ENCODE data around the gene CFAP251.
A peak's percentile ranks its signal among the peaks of the same experiment; 100 is the strongest.

CFAP251 gene

GRCh38 chr12:122013791-122014590 lies 95.6 kb downstream of the CFAP251 start:
- Histone ChIP-seq H3K27ac (no peak overlapping the region), H3K9ac (no peak overlapping the region), H3K27me3 (ENCODE audit: control insufficient read depth, insufficient read depth, low read length) (no peaks in the 10 kb centered on the region), H3K4me3 (ENCODE audit: low read depth, low read length) (no peak overlapping the region), H3K79me2 (no peaks in the 10 kb centered on the region), H2AFZ (no peak overlapping the region), H3K4me1 (no peaks in the 10 kb centered on the region), H3K9me3 (ENCODE audit: control insufficient read depth, low read length) (no peaks in the 10 kb centered on the region), H3K36me3 (ENCODE audit: control insufficient read depth, insufficient read depth, low read length) (no peaks in the 10 kb centered on the region), H3K4me2 (ENCODE audit: low read length) (no peak overlapping the region)
- TF ChIP-seq CTCF (IDR thresholded peaks at IDR 0.05), result no peak

- no peaks in the 10 kb centered on the region for H3K36me3 ChIP-seq (ENCODE audit: control insufficient read depth, insufficient read depth, low read length)
- H3K27me3 ChIP-seq (ENCODE audit: control insufficient read depth, insufficient read depth, low read length), result no peaks in the 10 kb centered on the region
- H3K79me2 ChIP-seq, result no peaks in the 10 kb centered on the region
- no peaks in the 10 kb centered on the region for H3K4me1 ChIP-seq
- no peaks in the 10 kb centered on the region for H3K9me3 ChIP-seq (ENCODE audit: control insufficient read depth, low read length)
- no peak for TF ChIP-seq CTCF (IDR thresholded peaks at IDR 0.05)
- no peak overlapping the region for H3K4me2 ChIP-seq (ENCODE audit: low read length)
- no peak overlapping the region for H3K27ac ChIP-seq
- no peak overlapping the region for H2AFZ ChIP-seq
- no peak overlapping the region for H3K9ac ChIP-seq
- no peak overlapping the region for H3K4me3 ChIP-seq (ENCODE audit: low read depth, low read length)
Observed at GRCh38 chr12:122014781-122015180, 96.4 kb downstream of the CFAP251 start.

- Histone ChIP-seq H3K4me3 (ENCODE audit: low read depth, low read length) (no peak overlapping the region), H3K4me2 (ENCODE audit: low read length) (no peak overlapping the region), H2AFZ (no peak overlapping the region), H3K9me3 (ENCODE audit: control insufficient read depth, low read length) (no peaks in the 10 kb centered on the region), H3K9ac (no peak overlapping the region), H3K27ac (no peak overlapping the region), H3K27me3 (ENCODE audit: control insufficient read depth, insufficient read depth, low read length) (no peaks in the 10 kb centered on the region), H3K79me2 (peaks cover 4% of the 10 kb centered on the region), H3K4me1 (no peaks in the 10 kb centered on the region), H3K36me3 (ENCODE audit: control insufficient read depth, insufficient read depth, low read length) (no peaks in the 10 kb centered on the region)
- no peak for TF ChIP-seq CTCF (IDR thresholded peaks at IDR 0.05)
Observed at GRCh38 chr12:122018457-122018856, 100.1 kb downstream of the CFAP251 start.

GRCh38 chr12:122018937-122019336 lies 100.5 kb downstream of the CFAP251 start:
- Histone ChIP-seq H3K27ac (no peak overlapping the region), H3K79me2 (peaks cover 4% of the 10 kb centered on the region), H3K9ac (no peak overlapping the region), H3K36me3 (ENCODE audit: control insufficient read depth, insufficient read depth, low read length) (no peaks in the 10 kb centered on the region), H3K27me3 (ENCODE audit: control insufficient read depth, insufficient read depth, low read length) (no peaks in the 10 kb centered on the region), H3K4me1 (peaks cover 1% of the 10 kb centered on the region), H3K9me3 (ENCODE audit: control insufficient read depth, low read length) (no peaks in the 10 kb centered on the region), H3K4me2 (ENCODE audit: low read length) (no peak overlapping the region), H2AFZ (no peak overlapping the region), H3K4me3 (ENCODE audit: low read depth, low read length) (no peak overlapping the region)
- no peak for TF ChIP-seq CTCF (IDR thresholded peaks at IDR 0.05)

- H3K27me3 ChIP-seq (ENCODE audit: control insufficient read depth, insufficient read depth, low read length), result no peaks in the 10 kb centered on the region
- H3K79me2 ChIP-seq, result peaks cover 16% of the 10 kb centered on the region
- no peak for TF ChIP-seq CTCF (IDR thresholded peaks at IDR 0.05)
- peak overlapping the region; percentile 54 for H3K4me3 ChIP-seq (ENCODE audit: low read depth, low read length)
- peak overlapping the region; percentile 88 for H3K4me2 ChIP-seq (ENCODE audit: low read length)
- no peaks in the 10 kb centered on the region for H3K9me3 ChIP-seq (ENCODE audit: control insufficient read depth, low read length)
- no peaks in the 10 kb centered on the region for H3K36me3 ChIP-seq (ENCODE audit: control insufficient read depth, insufficient read depth, low read length)
- peaks cover 4% of the 10 kb centered on the region for H3K4me1 ChIP-seq
- no peak overlapping the region for H3K9ac ChIP-seq
- peak overlapping the region; percentile 61 for H3K27ac ChIP-seq
- H2AFZ ChIP-seq, result peak overlapping the region; percentile 87
Observed at GRCh38 chr12:122020795-122021192, 102.4 kb downstream of the CFAP251 start.
